Measurements from ENCODE around the gene HP. TPM values are rescaled to one million over a fixed set of nuclear protein-coding genes. Genes with fewer than 3 reads are reported as not detected.

Gene HP
- total RNA-seq, 4 donors from 2014 or later: 0.93 to 19.9 (median 1.3) TPM; not detected in 1

GRCh38 chr16:72108353-72109102 lies 54.2 kb downstream of the HP start:
- H3K36me3 ChIP-seq: peaks cover 90 to 94% of the 10 kb centered on the region in 2 donors
- 89 to 95% methylated on average over 14 to 16 of the region's 16 CpGs for WGBS, 2 donors
- no peak for DNase-seq
- no peaks in the 10 kb centered on the region for H3K27me3 ChIP-seq
- no peaks in the 10 kb centered on the region for H3K4me1 ChIP-seq
- H3K9me3 ChIP-seq: no peaks in the 10 kb centered on the region
- H3K4me3 ChIP-seq (replicated peaks in 1 of 3): no peak overlapping the region
- intact Hi-C loops (cut with DNase I): no loop called here
- TF ChIP-seq CTCF (IDR thresholded peaks at IDR 0.05): no peak
- TF ChIP-seq POLR2A (IDR thresholded peaks at IDR 0.05): no peak
- no peak overlapping the region for H3K27ac ChIP-seq

GRCh38 chr16:72109300-72109699 lies 55.0 kb downstream of the HP start:
- 96% methylated on average over 12 of the region's 12 CpGs for WGBS, 2 donors
- Histone ChIP-seq H3K36me3 (peaks cover 82 to 86% of the 10 kb centered on the region in 2 donors), H3K4me3 (replicated peaks in 1 of 3) (no peak overlapping the region), H3K27ac (no peak overlapping the region), H3K9me3 (no peaks in the 10 kb centered on the region), H3K4me1 (no peaks in the 10 kb centered on the region), H3K27me3 (no peaks in the 10 kb centered on the region)
- no peak for DNase-seq
- intact Hi-C loops (cut with DNase I): no loop called here
- no peak for TF ChIP-seq CTCF (IDR thresholded peaks at IDR 0.05)
- no peak for TF ChIP-seq POLR2A (IDR thresholded peaks at IDR 0.05)

GRCh38 chr16:72109966-72110530 lies 55.7 kb downstream of the HP start:
- Histone ChIP-seq H3K4me3 (replicated peaks in 1 of 3) (no peak overlapping the region), H3K27me3 (no peaks in the 10 kb centered on the region), H3K4me1 (no peaks in the 10 kb centered on the region), H3K27ac (no peak overlapping the region), H3K9me3 (no peaks in the 10 kb centered on the region), H3K36me3 (peaks cover 74 to 79% of the 10 kb centered on the region in 2 donors)
- TF ChIP-seq POLR2A (IDR thresholded peaks at IDR 0.05) (no peak), CTCF (IDR thresholded peaks at IDR 0.05) (no peak)
- intact Hi-C loops (cut with DNase I): no loop called here
- DNase-seq: no peak
- 92 to 96% methylated on average over 12 of the region's 12 CpGs for WGBS, 2 donors

Other genes starting within 250 kb of the HP start
- gene AP1G1, start 245.7 kb upstream of the HP start, total RNA-seq: 100 to 1,000 TPM in 1 of 4 donors, 10 to 100 TPM in 3; 74.0 to 114 (median 96.9) TPM
- gene ATXN1L, start 208.5 kb upstream of the HP start, total RNA-seq: 10 to 100 TPM; 23.2 to 39.4 (median 27.1) TPM
- gene ZNF821, start 170.3 kb upstream of the HP start, total RNA-seq: 10 to 100 TPM in 3 of 4 donors, 1 to 10 TPM in 1; 7.9 to 17.8 (median 11.6) TPM
- 100 to 1,000 TPM; 215 to 253 (median 223) TPM for gene IST1, start 159.0 kb upstream of the HP start, total RNA-seq
- under 1 TPM; 0.17 to 0.59 (median 0.55) TPM for gene PKD1L3, start 54.1 kb upstream of the HP start, total RNA-seq
- gene DHODH, start 45.8 kb upstream of the HP start, total RNA-seq: 10 to 100 TPM in 1 of 4 donors, 1 to 10 TPM in 3; 5.5 to 13.4 (median 7.4) TPM
- not detected for gene HPR, start 8.7 kb downstream of the HP start, total RNA-seq
- 10 to 100 TPM; 10.7 to 15.0 (median 13.1) TPM for gene TXNL4B, start 39.1 kb downstream of the HP start, total RNA-seq
- 10 to 100 TPM; 31.7 to 52.7 (median 47.7) TPM for gene DHX38, start 39.3 kb downstream of the HP start, total RNA-seq
- under 1 TPM in 3 of 4 donors, not detected in 1; 0.54 to 0.88 (median 0.67) TPM for gene PMFBP1, start 117.7 kb downstream of the HP start, total RNA-seq